Duodenal mucosa (tissue), 2 donors: ENCODE results near the gene SLC9A4.

Experiments used
- H3K27ac ChIP-seq: one replicate; pipeline ENCODE4 v1.7.0; 2013; ENCODE audit warnings: low read depth, low read length
- H3K27me3 ChIP-seq, 2 donors: one replicate each; pipeline ENCODE4 v1.7.0; 2013; ENCODE audit warnings: low read length in 2 of 2, control low read depth in 1 of 2; ENCODE audit not compliant: insufficient read depth in 2 of 2, control insufficient read depth in 1 of 2
- H3K36me3 ChIP-seq, 2 donors: one replicate each; pipeline ENCODE4 v1.7.0; 2013; ENCODE audit warnings: low read length in 2 of 2, control low read depth in 1 of 2; ENCODE audit not compliant: insufficient read depth in 2 of 2, control insufficient read depth in 1 of 2
- H3K4me1 ChIP-seq, 2 donors: one replicate each; pipeline ENCODE4 v1.7.0; 2013; ENCODE audit warnings: low read length in 2 of 2, control low read depth in 1 of 2; ENCODE audit not compliant: insufficient read depth in 2 of 2, control insufficient read depth in 1 of 2
- H3K4me3 ChIP-seq, 2 donors: one replicate each; pipeline ENCODE4 v1.7.0; 2013; ENCODE audit warnings: low read length in 2 of 2, low read depth in 1 of 2
- H3K9ac ChIP-seq, 2 donors: one replicate each; pipeline ENCODE4 v1.7.0; 2013; ENCODE audit warnings: low read length in 2 of 2, low read depth in 1 of 2
- H3K9me3 ChIP-seq, 2 donors: one replicate each; pipeline ENCODE4 v1.7.0; 2013; ENCODE audit warnings: low read length in 2 of 2, control low read depth in 1 of 2; ENCODE audit not compliant: control insufficient read depth in 1 of 2

Gene SLC9A4

DNA sequence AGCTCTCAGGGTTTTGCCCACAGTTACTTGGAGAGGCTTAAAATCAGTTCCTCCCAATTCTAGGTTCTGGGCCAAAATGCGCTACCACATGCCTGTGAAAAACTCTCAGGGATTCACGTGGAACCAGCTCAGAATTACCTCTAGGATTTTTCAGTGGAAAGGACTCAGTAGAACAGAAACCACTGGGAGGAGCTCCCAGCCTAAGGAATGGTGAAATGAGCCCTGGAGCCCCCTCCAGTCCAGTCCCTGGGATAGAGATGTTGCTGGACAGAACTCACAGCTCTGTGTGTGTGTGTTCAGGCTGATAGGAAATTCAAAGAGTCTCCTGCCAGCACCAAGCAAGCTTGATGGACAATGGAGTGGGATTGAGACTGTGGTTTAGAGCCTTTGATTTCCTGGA lies 21.1 kb upstream of the SLC9A4 start:
- Histone ChIP-seq H3K4me3 (no peak overlapping the region), H3K9me3 (no peaks in the 10 kb centered on the region), H3K36me3 (no peaks in the 10 kb centered on the region), H3K9ac (no peak overlapping the region), H3K27me3 (no peaks in the 10 kb centered on the region), H3K27ac (no peak overlapping the region), H3K4me1 (peaks cover 6 to 26% of the 10 kb centered on the region in 2 donors)

DNA sequence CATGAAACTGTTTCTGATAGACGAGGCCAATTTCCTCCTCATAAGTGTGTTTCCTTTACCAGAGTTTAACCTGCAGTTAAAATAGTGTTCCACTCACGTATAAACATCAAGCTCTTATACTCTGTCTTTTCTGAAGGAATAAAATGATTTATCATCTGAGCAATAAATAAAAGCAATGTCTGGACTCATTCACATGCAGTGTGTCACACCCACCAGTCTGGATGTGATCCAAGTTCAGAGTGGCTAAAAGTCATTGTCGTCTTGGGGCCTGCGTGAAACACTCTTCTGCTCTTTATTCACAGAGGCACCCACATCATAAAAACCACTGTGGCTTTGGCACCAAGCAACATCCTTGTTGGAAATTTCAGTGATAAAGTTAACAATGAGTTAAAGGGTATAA lies 19.5 kb upstream of the SLC9A4 start:
- Histone ChIP-seq H3K36me3 (no peaks in the 10 kb centered on the region), H3K4me1 (peaks cover 6 to 26% of the 10 kb centered on the region in 2 donors), H3K27ac (no peak overlapping the region)

GRCh38 chr2:102455061-102455670 lies 17.9 kb upstream of the SLC9A4 start:
- H3K4me1 ChIP-seq = peaks cover 6 to 26% of the 10 kb centered on the region in 2 donors
- H3K4me3 ChIP-seq = no peak overlapping the region
- no peaks in the 10 kb centered on the region for H3K9me3 ChIP-seq
- no peaks in the 10 kb centered on the region for H3K36me3 ChIP-seq
- H3K9ac ChIP-seq = no peak overlapping the region
- H3K27me3 ChIP-seq = no peaks in the 10 kb centered on the region
- no peak overlapping the region for H3K27ac ChIP-seq

More for the DNA sequence above, 19.5 kb upstream of the SLC9A4 start:
- Histone ChIP-seq H3K9ac (no peak overlapping the region), H3K9me3 (no peaks in the 10 kb centered on the region), H3K27me3 (no peaks in the 10 kb centered on the region), H3K4me3 (no peak overlapping the region)

- Histone ChIP-seq H3K4me1 (no peaks in the 10 kb centered on the region), H3K27ac (no peak overlapping the region), H3K27me3 (peaks cover 0 to 5% of the 10 kb centered on the region in 2 donors), H3K36me3 (no peaks in the 10 kb centered on the region), H3K4me3 (no peak overlapping the region), H3K9ac (no peak overlapping the region), H3K9me3 (no peaks in the 10 kb centered on the region)
Observed at GRCh38 chr2:102460467-102460866, 12.6 kb upstream of the SLC9A4 start.

- H3K27ac ChIP-seq = no peak overlapping the region
- H3K9ac ChIP-seq = no peak overlapping the region
- H3K4me3 ChIP-seq = no peak overlapping the region
- no peaks in the 10 kb centered on the region for H3K9me3 ChIP-seq
- no peaks in the 10 kb centered on the region for H3K4me1 ChIP-seq
- H3K27me3 ChIP-seq = peaks cover 0 to 5% of the 10 kb centered on the region in 2 donors
- H3K36me3 ChIP-seq = no peaks in the 10 kb centered on the region
Observed at GRCh38 chr2:102461188-102461587, 11.8 kb upstream of the SLC9A4 start.

DNA sequence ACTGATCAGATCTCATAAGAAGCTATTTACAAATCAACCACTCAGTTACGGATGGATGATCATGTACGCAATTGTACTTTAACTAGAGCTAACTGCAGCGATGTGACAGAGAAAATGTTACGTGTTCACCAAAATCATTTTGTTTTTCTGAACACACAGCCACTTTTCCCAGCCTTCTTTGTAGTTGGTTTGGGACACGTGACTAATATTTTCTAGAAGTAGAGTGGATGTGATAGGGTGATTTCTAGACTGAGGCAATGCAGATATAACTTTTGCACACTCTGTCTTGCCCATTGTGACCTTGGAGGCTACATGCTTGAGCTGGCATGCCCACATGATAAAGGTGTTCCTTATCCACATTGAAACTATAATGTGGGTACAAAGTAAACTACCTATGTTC lies 9.9 kb upstream of the SLC9A4 start:
- H3K27me3 ChIP-seq = peaks cover 0 to 5% of the 10 kb centered on the region in 2 donors
- H3K27ac ChIP-seq = no peak overlapping the region

GRCh38 chr2:102470168-102470567 lies 2.9 kb upstream of the SLC9A4 start:
- H3K9ac ChIP-seq = no peak overlapping the region
- no peaks in the 10 kb centered on the region for H3K27me3 ChIP-seq
- no peaks in the 10 kb centered on the region for H3K36me3 ChIP-seq
- H3K4me1 ChIP-seq = peaks cover 0 to 7% of the 10 kb centered on the region in 2 donors
- no peaks in the 10 kb centered on the region for H3K9me3 ChIP-seq
- H3K4me3 ChIP-seq = no peak overlapping the region
- H3K27ac ChIP-seq = no peak overlapping the region

More for the DNA sequence above, 9.9 kb upstream of the SLC9A4 start:
- H3K4me3 ChIP-seq = no peak overlapping the region
- no peak overlapping the region for H3K9ac ChIP-seq
- H3K36me3 ChIP-seq = no peaks in the 10 kb centered on the region
- H3K4me1 ChIP-seq = no peaks in the 10 kb centered on the region
- no peaks in the 10 kb centered on the region for H3K9me3 ChIP-seq

DNA sequence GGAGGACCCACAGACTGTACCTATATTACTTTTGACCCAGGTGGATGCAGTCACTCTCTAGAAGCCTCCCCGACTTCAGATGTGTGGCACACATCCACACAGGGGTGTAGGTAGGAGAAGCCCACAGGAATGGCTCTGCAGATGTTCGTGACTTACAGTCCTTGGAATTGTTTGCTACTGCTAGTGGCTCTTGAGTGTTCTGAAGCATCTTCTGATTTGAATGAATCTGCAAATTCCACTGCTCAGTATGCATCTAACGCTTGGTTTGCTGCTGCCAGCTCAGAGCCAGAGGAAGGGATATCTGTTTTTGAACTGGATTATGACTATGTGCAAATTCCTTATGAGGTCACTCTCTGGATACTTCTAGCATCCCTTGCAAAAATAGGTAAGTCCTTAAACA lies 605 bp downstream of the SLC9A4 start:
- peaks cover 0 to under 1% of the 10 kb centered on the region in 2 donors for H3K27me3 ChIP-seq

DNA sequence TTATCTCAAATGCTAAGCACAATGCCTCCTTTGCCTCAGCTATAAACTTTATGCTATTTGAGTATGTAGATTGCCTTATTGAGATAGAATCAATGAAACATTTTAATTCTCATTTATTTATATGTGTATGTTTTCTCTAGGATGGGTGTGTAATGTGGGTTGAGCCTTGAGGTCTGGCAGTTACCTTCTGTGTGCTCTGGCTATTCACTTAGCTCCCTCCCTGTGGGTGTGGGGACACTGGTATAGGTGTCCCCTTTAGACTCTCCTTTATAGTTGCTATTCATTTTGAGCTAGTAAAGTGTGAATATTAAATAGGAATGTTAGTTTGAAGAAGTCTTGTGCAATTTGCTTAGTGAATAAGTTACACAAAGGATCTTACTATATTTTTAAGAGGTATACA lies 1.8 kb downstream of the SLC9A4 start:
- H3K9ac ChIP-seq = no peak overlapping the region

More for the DNA sequence above, 605 bp downstream of the SLC9A4 start:
- H3K4me3 ChIP-seq = no peak overlapping the region
- H3K27ac ChIP-seq = no peak overlapping the region
- peaks cover 0 to 7% of the 10 kb centered on the region in 2 donors for H3K4me1 ChIP-seq
- H3K9me3 ChIP-seq = no peaks in the 10 kb centered on the region
- H3K9ac ChIP-seq = no peak overlapping the region
- H3K36me3 ChIP-seq = no peaks in the 10 kb centered on the region

GRCh38 chr2:102478686-102479470 lies 5.9 kb downstream of the SLC9A4 start:
- no peak overlapping the region for H3K4me3 ChIP-seq
- H3K36me3 ChIP-seq = no peaks in the 10 kb centered on the region

More for the DNA sequence above, 1.8 kb downstream of the SLC9A4 start:
- Histone ChIP-seq H3K36me3 (no peaks in the 10 kb centered on the region), H3K9me3 (no peaks in the 10 kb centered on the region), H3K27ac (no peak overlapping the region), H3K4me1 (peaks cover 0 to 7% of the 10 kb centered on the region in 2 donors), H3K4me3 (no peak overlapping the region), H3K27me3 (peaks cover 0 to 5% of the 10 kb centered on the region in 2 donors)

More at GRCh38 chr2:102478686-102479470, 5.9 kb downstream of the SLC9A4 start:
- no peak overlapping the region for H3K9ac ChIP-seq
- peaks cover 0 to 5% of the 10 kb centered on the region in 2 donors for H3K27me3 ChIP-seq
- no peaks in the 10 kb centered on the region for H3K9me3 ChIP-seq
- H3K27ac ChIP-seq = no peak overlapping the region
- no peaks in the 10 kb centered on the region for H3K4me1 ChIP-seq
